Hematopoietic multipotent progenitor cell treated with erythropoietin and hydrocortisone succinate and interleukin-3 and kit ligand, for 15 days (in vitro differentiated cells): Measurements from ENCODE around the gene MC1R.

ENCODE experiments used
- DNase-seq: peaks from one replicate; pipeline ENCODE4 v3.0.0-alpha.2; 2015; ENCODE audit warnings: low spot score

The MC1R gene

GRCh38 chr16:89897204-89897603, 21.5 kb upstream of the MC1R start:
- DNase-seq, result no peak

- no peak for DNase-seq
Measured at GRCh38 chr16:89898201-89898967, 20.3 kb upstream of the MC1R start.

GRCh38 chr16:89899879-89900481, 18.7 kb upstream of the MC1R start:
- no peak for DNase-seq

GRCh38 chr16:89900885-89901284, 17.8 kb upstream of the MC1R start:
- no peak for DNase-seq

- DNase-seq, result no peak
Measured at GRCh38 chr16:89902980-89903379, 15.7 kb upstream of the MC1R start.

GRCh38 chr16:89903908-89904515, 14.7 kb upstream of the MC1R start:
- DNase-seq, result no peak

- no peak for DNase-seq
Measured at GRCh38 chr16:89904606-89905510, 13.8 kb upstream of the MC1R start.

GRCh38 chr16:89905511-89906139, 13.0 kb upstream of the MC1R start:
- no peak for DNase-seq

- no peak for DNase-seq
Measured at GRCh38 chr16:89906140-89907025, 12.3 kb upstream of the MC1R start.

GRCh38 chr16:89907055-89907814, 11.4 kb upstream of the MC1R start:
- no peak for DNase-seq

- DNase-seq, result no peak
Measured at GRCh38 chr16:89908236-89908635, 10.4 kb upstream of the MC1R start.

GRCh38 chr16:89909777-89910716, 8.6 kb upstream of the MC1R start:
- peak; percentile 61 for DNase-seq

GRCh38 chr16:89910717-89911354, 7.8 kb upstream of the MC1R start:
- no peak for DNase-seq

- DNase-seq, result no peak
Measured at GRCh38 chr16:89911375-89911774, 7.3 kb upstream of the MC1R start.

GRCh38 chr16:89912143-89912542, 6.5 kb upstream of the MC1R start:
- DNase-seq, result no peak

- DNase-seq, result no peak
Measured at GRCh38 chr16:89912627-89913026, 6.0 kb upstream of the MC1R start.

GRCh38 chr16:89913408-89914387, 5.0 kb upstream of the MC1R start:
- no peak for DNase-seq
